Measurements from ENCODE around the gene TCF7L2.

The TCF7L2 gene

DNA sequence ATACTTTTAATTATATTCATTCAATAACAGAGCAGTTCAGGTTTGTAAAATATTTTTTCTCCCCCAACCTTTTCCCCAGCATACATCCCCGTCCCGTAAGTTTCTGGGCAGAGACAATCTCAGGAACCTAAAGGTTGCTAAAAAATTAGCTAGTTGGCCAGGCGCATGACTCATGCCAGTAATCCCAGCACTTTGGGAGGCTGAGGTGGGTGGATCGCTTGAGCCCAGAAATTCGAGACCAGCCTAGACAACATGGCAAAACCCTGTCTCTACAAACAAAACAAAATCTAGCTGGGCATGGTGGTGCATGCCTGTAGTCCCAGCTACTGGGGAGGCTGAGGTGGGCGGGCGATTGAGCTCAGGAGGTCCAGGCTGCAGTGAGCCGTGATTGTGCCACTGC lies 40.2 kb downstream of the TCF7L2 start:
- Histone ChIP-seq H3K79me2 (ENCODE audit: insufficient read depth, low read length) (no peaks in the 10 kb centered on the region), H3K27ac (ENCODE audit: low read depth, low read length) (no peak overlapping the region), H3K36me3 (ENCODE audit: low read length) (no peaks in the 10 kb centered on the region), H3K4me2 (ENCODE audit: low read depth, low read length, poor library complexity, severe bottlenecking) (no peak overlapping the region), H4K20me1 (ENCODE audit: low read depth, low read length) (0 out of 2 replicates have a peak, but pooled peaks cover 2% of the 10 kb centered on the region), H3K9me3 (ENCODE audit: insufficient read depth, low read length) (no peaks in the 10 kb centered on the region), H3K4me3 (ENCODE audit: insufficient read depth, low read length, poor library complexity, severe bottlenecking) (no peak overlapping the region), H2AFZ (ENCODE audit: low read depth, low read length, severe bottlenecking) (no peak overlapping the region), H3F3A (ENCODE audit: insufficient read depth) (no peaks in the 10 kb centered on the region), H3K9ac (ENCODE audit: low read length) (no peak overlapping the region), H3K9me2 (replicated peaks; ENCODE audit: insufficient read depth, low read length) (no peaks in the 10 kb centered on the region), H3K27me3 (ENCODE audit: low read length) (no peaks in the 10 kb centered on the region)
- TF ChIP-seq EZH2phosphoT487 (conservative IDR thresholded peaks at IDR 0.05; ENCODE audit: low read length), result no peak
- TF ChIP-seq, protein P1, sequence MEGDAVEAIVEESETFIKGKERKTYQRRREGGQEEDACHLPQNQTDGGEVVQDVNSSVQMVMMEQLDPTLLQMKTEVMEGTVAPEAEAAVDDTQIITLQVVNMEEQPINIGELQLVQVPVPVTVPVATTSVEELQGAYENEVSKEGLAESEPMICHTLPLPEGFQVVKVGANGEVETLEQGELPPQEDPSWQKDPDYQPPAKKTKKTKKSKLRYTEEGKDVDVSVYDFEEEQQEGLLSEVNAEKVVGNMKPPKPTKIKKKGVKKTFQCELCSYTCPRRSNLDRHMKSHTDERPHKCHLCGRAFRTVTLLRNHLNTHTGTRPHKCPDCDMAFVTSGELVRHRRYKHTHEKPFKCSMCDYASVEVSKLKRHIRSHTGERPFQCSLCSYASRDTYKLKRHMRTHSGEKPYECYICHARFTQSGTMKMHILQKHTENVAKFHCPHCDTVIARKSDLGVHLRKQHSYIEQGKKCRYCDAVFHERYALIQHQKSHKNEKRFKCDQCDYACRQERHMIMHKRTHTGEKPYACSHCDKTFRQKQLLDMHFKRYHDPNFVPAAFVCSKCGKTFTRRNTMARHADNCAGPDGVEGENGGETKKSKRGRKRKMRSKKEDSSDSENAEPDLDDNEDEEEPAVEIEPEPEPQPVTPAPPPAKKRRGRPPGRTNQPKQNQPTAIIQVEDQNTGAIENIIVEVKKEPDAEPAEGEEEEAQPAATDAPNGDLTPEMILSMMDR (IDR thresholded peaks at IDR 0.05; ENCODE audit: insufficient read depth, low read length, poor library complexity, severe bottlenecking), result no peak

DNA sequence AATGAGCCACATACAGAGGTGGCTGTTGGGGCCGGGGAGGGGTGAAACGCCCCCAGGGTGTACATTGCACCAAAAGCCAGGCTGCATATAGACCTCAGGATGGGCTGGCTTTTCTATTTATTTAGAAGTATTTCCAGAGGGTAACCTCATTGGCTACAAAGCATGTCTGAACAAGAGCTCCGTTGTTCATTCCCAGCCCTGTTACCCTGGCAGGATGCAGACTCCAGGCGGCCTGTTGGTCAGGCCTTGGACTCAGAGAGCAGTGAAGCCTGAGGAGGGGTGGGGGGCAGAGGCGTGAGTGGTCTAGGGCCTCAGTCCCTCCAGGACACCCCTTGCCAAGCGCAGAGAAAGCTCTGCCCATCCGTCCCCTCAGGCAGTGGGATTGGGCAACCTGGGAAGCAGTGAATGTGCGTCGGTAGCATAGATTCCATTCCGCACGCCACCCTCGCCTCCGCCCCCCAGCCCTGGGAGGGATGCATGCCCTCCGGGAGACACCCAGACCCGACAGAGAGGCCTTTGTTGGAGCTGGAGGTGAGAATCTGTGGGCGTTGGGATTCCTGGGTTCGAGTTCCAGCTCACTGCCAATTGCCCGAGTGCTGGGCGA lies 41.9 kb downstream of the TCF7L2 start:
- H3K4me3 ChIP-seq (ENCODE audit: insufficient read depth, low read length, poor library complexity, severe bottlenecking), result no peak overlapping the region
- H3K4me2 ChIP-seq (ENCODE audit: low read depth, low read length, poor library complexity, severe bottlenecking), result no peak overlapping the region
- no peaks in the 10 kb centered on the region for H3K9me2 ChIP-seq (replicated peaks; ENCODE audit: insufficient read depth, low read length)
- H3K9me3 ChIP-seq (ENCODE audit: insufficient read depth, low read length), result no peaks in the 10 kb centered on the region
- H4K20me1 ChIP-seq (ENCODE audit: low read depth, low read length), result 0 out of 2 replicates have a peak, but pooled peaks cover 2% of the 10 kb centered on the region
- H2AFZ ChIP-seq (ENCODE audit: low read depth, low read length, severe bottlenecking), result no peak overlapping the region
- no peaks in the 10 kb centered on the region for H3F3A ChIP-seq (ENCODE audit: insufficient read depth)
- H3K9ac ChIP-seq (ENCODE audit: low read length), result no peak overlapping the region
- no peaks in the 10 kb centered on the region for H3K36me3 ChIP-seq (ENCODE audit: low read length)
- H3K27me3 ChIP-seq (ENCODE audit: low read length), result no peaks in the 10 kb centered on the region
- TF ChIP-seq, protein P1 (IDR thresholded peaks at IDR 0.05; ENCODE audit: insufficient read depth, low read length, poor library complexity, severe bottlenecking), result no peak
- TF ChIP-seq EZH2phosphoT487 (conservative IDR thresholded peaks at IDR 0.05; ENCODE audit: low read length), result no peak
- H3K79me2 ChIP-seq (ENCODE audit: insufficient read depth, low read length), result no peaks in the 10 kb centered on the region
- H3K27ac ChIP-seq (ENCODE audit: low read depth, low read length), result no peak overlapping the region

DNA sequence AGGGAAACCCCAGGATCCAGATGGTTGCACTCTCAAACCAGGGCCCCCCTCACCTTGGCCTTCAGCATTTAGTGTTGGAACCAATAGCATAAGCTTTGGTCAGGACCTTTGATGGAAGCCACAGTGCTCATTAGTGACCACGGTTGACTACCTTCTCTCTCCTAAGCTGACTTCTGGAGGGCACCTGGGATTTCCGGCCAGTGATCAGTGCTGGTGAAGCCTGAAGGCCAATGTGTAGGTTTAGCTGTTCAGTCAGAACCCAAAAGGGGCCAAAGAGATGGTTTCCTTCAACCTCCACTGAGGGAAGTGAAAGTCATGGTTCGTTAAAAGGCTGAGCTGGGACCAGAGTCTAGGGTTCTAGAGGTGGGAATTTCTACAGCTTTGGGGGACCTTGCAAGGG lies 46.4 kb downstream of the TCF7L2 start:
- H3K36me3 ChIP-seq (ENCODE audit: low read length), result no peaks in the 10 kb centered on the region
- H3F3A ChIP-seq (ENCODE audit: insufficient read depth), result no peaks in the 10 kb centered on the region
- no peak for TF ChIP-seq EZH2phosphoT487 (conservative IDR thresholded peaks at IDR 0.05; ENCODE audit: low read length)
- TF ChIP-seq, protein P1 (IDR thresholded peaks at IDR 0.05; ENCODE audit: insufficient read depth, low read length, poor library complexity, severe bottlenecking), result no peak
- no peaks in the 10 kb centered on the region for H3K9me3 ChIP-seq (ENCODE audit: insufficient read depth, low read length)
- no peak overlapping the region for H3K4me2 ChIP-seq (ENCODE audit: low read depth, low read length, poor library complexity, severe bottlenecking)
- H3K27ac ChIP-seq (ENCODE audit: low read depth, low read length), result no peak overlapping the region
- no peak overlapping the region for H3K4me3 ChIP-seq (ENCODE audit: insufficient read depth, low read length, poor library complexity, severe bottlenecking)
- no peaks in the 10 kb centered on the region for H3K79me2 ChIP-seq (ENCODE audit: insufficient read depth, low read length)
- no peaks in the 10 kb centered on the region for H4K20me1 ChIP-seq (ENCODE audit: low read depth, low read length)
- H2AFZ ChIP-seq (ENCODE audit: low read depth, low read length, severe bottlenecking), result no peak overlapping the region
- no peaks in the 10 kb centered on the region for H3K27me3 ChIP-seq (ENCODE audit: low read length)
- H3K9me2 ChIP-seq (replicated peaks; ENCODE audit: insufficient read depth, low read length), result no peaks in the 10 kb centered on the region
- H3K9ac ChIP-seq (ENCODE audit: low read length), result no peak overlapping the region

All from SU-DHL-6 (cell line).